Erythroblast (primary cell): ENCODE results near the gene NAT8L.

Experiments used
- GATA1 ChIP-seq: IDR thresholded peaks from 2 replicates; pipeline ENCODE4 v1.6.1; 2011; ENCODE audit warnings: low read depth, mild to moderate bottlenecking, control low read depth, low read length, moderate library complexity
- POLR2A ChIP-seq: IDR thresholded peaks from 2 replicates; pipeline ENCODE4 v1.6.1; 2011; ENCODE audit warnings: mild to moderate bottlenecking, low read length

DNA sequence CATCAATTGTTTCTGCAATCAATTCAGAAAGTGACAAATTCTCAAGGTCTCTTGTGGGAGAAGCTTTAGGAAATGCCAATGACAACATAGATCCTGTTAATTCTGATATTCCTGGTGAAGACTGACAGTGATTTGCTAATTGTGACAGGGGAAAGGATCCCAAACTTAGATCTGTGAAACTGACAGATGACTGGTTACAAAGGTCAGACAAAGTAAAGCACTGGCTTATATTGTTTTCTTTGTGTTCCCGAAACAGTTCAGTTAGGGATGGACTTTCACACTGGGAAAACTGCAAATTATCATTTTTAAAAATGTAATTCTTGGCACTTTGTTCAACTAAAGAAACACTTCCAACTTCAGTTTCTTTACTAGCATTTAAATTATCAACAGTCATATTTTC is 30.1 kb downstream of the NAT8L start:
- no peak for TF ChIP-seq POLR2A
- no peak for TF ChIP-seq GATA1
